Measurements from ENCODE around the gene TSFM. TPM values are rescaled to one million over a fixed set of nuclear protein-coding genes. Genes with fewer than 3 reads are reported as not detected.

Gene TSFM
- total RNA-seq, 1 donor from 2014 or later: 17.9 TPM

GRCh38 chr12:57775563-57776246 is 6.9 kb upstream of the TSFM start:
- intact Hi-C loops (cut with DNase I): loop anchor here (10.0 kb wide), 1 partner anchor 59 kb away; no protein-coding TSS in a partner anchor
- no peak for DNase-seq (ENCODE audit: extremely low spot score in 2 of 2)
- H3K36me3 ChIP-seq: no peaks in the 10 kb centered on the region
- no peaks in the 10 kb centered on the region for H3K9me3 ChIP-seq
- H3K4me3 ChIP-seq: no peak overlapping the region
- peaks cover 21% of the 10 kb centered on the region for H3K4me1 ChIP-seq
- TF ChIP-seq CTCF (IDR thresholded peaks at IDR 0.05): no peak
- TF ChIP-seq POLR2AphosphoS5 (IDR thresholded peaks at IDR 0.05; ENCODE audit: insufficient read depth in 1 of 2, low read depth in 1 of 2): no peak
- TF ChIP-seq POLR2A (IDR thresholded peaks at IDR 0.05): no peak
- no peaks in the 10 kb centered on the region for H3K27me3 ChIP-seq
- H3K27ac ChIP-seq: no peak overlapping the region

DNA sequence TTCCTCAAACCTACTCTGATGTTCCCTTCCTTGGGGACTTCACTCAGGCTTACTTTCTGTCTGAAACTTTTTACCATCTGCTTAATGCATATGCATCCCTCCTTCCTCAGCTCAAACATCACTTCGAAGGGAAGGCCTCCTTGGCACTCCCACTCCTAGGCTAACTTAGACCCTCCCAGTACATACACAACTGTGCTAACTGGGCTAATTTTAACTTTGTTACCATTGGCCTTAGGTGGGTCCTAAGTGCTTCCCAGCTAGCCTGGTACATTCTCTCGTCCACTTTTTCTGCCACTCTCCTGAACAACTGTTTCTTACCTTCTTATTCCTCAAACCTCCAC is 6.4 kb upstream of the TSFM start:
- no peak for DNase-seq (ENCODE audit: extremely low spot score in 2 of 2)
- intact Hi-C loops (cut with DNase I): loop anchor here (10.0 kb wide), 1 partner anchor 59 kb away; no protein-coding TSS in a partner anchor
- Histone ChIP-seq H3K4me1 (peaks cover 16% of the 10 kb centered on the region), H3K36me3 (no peaks in the 10 kb centered on the region), H3K9me3 (no peaks in the 10 kb centered on the region), H3K27ac (no peak overlapping the region), H3K4me3 (no peak overlapping the region), H3K27me3 (no peaks in the 10 kb centered on the region)
- no peak for TF ChIP-seq POLR2A (IDR thresholded peaks at IDR 0.05)
- no peak for TF ChIP-seq CTCF (IDR thresholded peaks at IDR 0.05)
- no peak for TF ChIP-seq POLR2AphosphoS5 (IDR thresholded peaks at IDR 0.05; ENCODE audit: insufficient read depth in 1 of 2, low read depth in 1 of 2)

GRCh38 chr12:57777367-57777766 is 5.2 kb upstream of the TSFM start:
- H3K36me3 ChIP-seq: no peaks in the 10 kb centered on the region
- intact Hi-C loops (cut with DNase I): loop anchor here (10.0 kb wide), 1 partner anchor 57 kb away; no protein-coding TSS in a partner anchor
- TF ChIP-seq POLR2A (IDR thresholded peaks at IDR 0.05) (no peak), CTCF (IDR thresholded peaks at IDR 0.05) (no peak), POLR2AphosphoS5 (IDR thresholded peaks at IDR 0.05; ENCODE audit: insufficient read depth in 1 of 2, low read depth in 1 of 2) (no peak)

DNA sequence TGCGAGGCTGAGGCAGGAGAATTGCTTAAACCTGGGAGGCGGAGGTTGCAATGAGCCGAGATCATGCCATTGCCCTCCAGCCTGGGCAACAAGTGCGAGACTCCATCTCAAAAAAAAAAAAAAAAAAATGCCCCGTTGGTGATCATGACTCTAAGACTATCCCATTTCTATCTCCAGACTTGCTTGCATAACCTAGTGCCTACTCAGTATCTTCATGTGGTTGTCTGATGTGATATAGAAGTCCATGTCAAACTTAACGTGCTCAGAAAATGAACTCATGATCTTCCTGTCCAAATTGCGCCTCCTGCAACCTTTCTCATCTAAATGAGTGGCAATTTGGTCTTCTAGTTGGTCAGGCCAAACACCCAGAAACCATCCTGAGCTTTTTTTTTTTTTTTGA is 4.7 kb upstream of the TSFM start:
- DNase-seq (ENCODE audit: extremely low spot score in 2 of 2): no peak
- Histone ChIP-seq H3K27me3 (no peaks in the 10 kb centered on the region), H3K4me1 (peaks cover 16% of the 10 kb centered on the region), H3K4me3 (no peak overlapping the region), H3K27ac (no peak overlapping the region), H3K9me3 (no peaks in the 10 kb centered on the region), H3K36me3 (no peaks in the 10 kb centered on the region)
- intact Hi-C loops (cut with DNase I): loop anchor here (10.0 kb wide), 1 partner anchor 57 kb away; no protein-coding TSS in a partner anchor
- no peak for TF ChIP-seq POLR2AphosphoS5 (IDR thresholded peaks at IDR 0.05; ENCODE audit: insufficient read depth in 1 of 2, low read depth in 1 of 2)
- no peak for TF ChIP-seq POLR2A (IDR thresholded peaks at IDR 0.05)
- TF ChIP-seq CTCF (IDR thresholded peaks at IDR 0.05): no peak

More at GRCh38 chr12:57777367-57777766, 5.2 kb upstream of the TSFM start:
- H3K9me3 ChIP-seq: no peaks in the 10 kb centered on the region
- H3K27ac ChIP-seq: no peak overlapping the region
- peaks cover 19% of the 10 kb centered on the region for H3K4me1 ChIP-seq
- no peak overlapping the region for H3K4me3 ChIP-seq
- DNase-seq (ENCODE audit: extremely low spot score in 2 of 2): no peak
- H3K27me3 ChIP-seq: no peaks in the 10 kb centered on the region

- no peak overlapping the region for H3K27ac ChIP-seq
- no peak for DNase-seq (ENCODE audit: extremely low spot score in 2 of 2)
- intact Hi-C loops (cut with DNase I): loop anchor here (10.0 kb wide), 1 partner anchor 55 kb away; no protein-coding TSS in a partner anchor
- H3K9me3 ChIP-seq: no peaks in the 10 kb centered on the region
- no peaks in the 10 kb centered on the region for H3K36me3 ChIP-seq
- no peak overlapping the region for H3K4me3 ChIP-seq
- peaks cover 21% of the 10 kb centered on the region for H3K4me1 ChIP-seq
- no peaks in the 10 kb centered on the region for H3K27me3 ChIP-seq
- TF ChIP-seq POLR2A (IDR thresholded peaks at IDR 0.05) (no peak), CTCF (IDR thresholded peaks at IDR 0.05) (no peak), POLR2AphosphoS5 (IDR thresholded peaks at IDR 0.05; ENCODE audit: insufficient read depth in 1 of 2, low read depth in 1 of 2) (no peak)
Measured at GRCh38 chr12:57779736-57780135, 2.9 kb upstream of the TSFM start.

All from vagina (tissue), 2 donors.